DND-41 (cell line): Measurements from ENCODE around the gene AUTS2.

Experiments
- EZH2 ChIP-seq: IDR thresholded peaks from 3 replicates; pipeline ENCODE4 v1.6.1; 2012; ENCODE audit warnings: borderline replicate concordance, low read depth, mild to moderate bottlenecking, moderate library complexity, low read length, inconsistent platforms; ENCODE audit not compliant: severe bottlenecking
- TF ChIP-seq, protein P1 (sequence below): IDR thresholded peaks from 2 replicates; pipeline ENCODE4 v1.5.1; 2012; ENCODE audit warnings: borderline replicate concordance, low read length, moderate library complexity, mild to moderate bottlenecking; ENCODE audit not compliant: poor library complexity, severe bottlenecking; ENCODE audit errors: extremely low read depth

DNA sequence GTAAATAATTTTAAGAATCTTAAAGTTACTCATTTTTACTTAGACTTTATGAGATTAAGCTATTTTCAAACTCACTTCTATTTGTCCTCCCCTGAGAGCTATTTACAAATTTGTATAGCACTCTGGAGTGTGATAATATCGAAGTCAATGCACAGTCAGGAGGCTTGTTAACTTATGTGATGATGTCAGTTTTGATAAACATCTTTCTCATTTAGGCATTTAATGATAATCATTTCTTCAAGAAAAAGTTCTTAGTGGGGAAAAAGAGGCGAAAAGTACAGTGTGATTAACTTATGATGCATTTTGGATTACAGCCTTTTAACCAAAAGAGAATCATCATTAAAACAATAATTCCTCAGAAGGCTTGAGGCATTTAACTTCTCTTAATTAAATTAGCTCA is 468.6 kb downstream of the AUTS2 start:
- TF ChIP-seq EZH2, result no peak
- TF ChIP-seq, protein P1, sequence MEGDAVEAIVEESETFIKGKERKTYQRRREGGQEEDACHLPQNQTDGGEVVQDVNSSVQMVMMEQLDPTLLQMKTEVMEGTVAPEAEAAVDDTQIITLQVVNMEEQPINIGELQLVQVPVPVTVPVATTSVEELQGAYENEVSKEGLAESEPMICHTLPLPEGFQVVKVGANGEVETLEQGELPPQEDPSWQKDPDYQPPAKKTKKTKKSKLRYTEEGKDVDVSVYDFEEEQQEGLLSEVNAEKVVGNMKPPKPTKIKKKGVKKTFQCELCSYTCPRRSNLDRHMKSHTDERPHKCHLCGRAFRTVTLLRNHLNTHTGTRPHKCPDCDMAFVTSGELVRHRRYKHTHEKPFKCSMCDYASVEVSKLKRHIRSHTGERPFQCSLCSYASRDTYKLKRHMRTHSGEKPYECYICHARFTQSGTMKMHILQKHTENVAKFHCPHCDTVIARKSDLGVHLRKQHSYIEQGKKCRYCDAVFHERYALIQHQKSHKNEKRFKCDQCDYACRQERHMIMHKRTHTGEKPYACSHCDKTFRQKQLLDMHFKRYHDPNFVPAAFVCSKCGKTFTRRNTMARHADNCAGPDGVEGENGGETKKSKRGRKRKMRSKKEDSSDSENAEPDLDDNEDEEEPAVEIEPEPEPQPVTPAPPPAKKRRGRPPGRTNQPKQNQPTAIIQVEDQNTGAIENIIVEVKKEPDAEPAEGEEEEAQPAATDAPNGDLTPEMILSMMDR, result no peak
